Erythroblast (primary cell): ENCODE data around the gene AFAP1L2.

ENCODE experiments used
- GATA1 ChIP-seq: IDR thresholded peaks from 2 replicates; pipeline ENCODE4 v1.6.1; 2011; ENCODE audit warnings: low read depth, mild to moderate bottlenecking, control low read depth, low read length, moderate library complexity
- POLR2A ChIP-seq: IDR thresholded peaks from 2 replicates; pipeline ENCODE4 v1.6.1; 2011; ENCODE audit warnings: mild to moderate bottlenecking, low read length

DNA sequence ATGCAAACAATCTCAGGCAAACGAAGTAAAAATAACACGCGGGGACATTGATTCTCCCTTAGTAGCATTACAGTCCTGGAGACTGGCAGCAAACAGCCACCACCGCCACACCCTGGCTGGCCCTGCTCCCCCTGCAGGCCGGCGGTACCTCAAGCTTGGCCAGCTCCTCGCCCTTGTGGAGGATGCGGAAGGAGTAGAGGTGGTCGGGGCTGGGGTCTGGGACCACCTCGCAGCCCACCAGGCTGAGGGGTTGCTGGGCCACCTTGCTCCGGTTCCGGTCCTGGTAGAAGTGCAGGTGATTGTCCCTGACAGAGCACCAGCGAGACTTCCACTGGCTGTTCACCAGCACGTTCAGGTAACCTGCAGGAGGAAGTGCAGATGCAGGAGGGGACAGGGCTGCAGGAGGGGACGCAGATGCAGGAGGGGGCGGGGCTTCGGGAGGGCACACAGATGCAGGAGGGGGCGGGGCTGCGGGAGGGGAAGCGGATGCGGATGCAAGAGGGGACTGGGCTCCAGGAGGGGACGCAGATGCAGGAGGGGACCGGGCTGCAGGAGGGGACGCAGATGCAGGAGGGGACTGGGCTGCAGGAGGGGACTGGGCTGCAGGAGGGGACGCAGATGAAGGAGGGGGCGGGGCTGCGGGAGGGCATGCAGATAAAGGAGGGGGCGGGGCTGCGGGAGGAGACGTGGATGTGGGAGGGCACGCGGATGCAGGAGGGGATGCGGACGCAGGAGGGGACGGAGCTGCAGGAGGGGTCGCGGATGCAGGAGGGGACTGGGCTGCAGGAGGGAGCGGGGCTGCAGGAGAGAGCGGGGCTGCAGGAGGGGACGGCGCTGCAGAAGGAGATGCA is 99.5 kb downstream of the AFAP1L2 start:
- TF ChIP-seq POLR2A (no peak), GATA1 (no peak)
